Karpas-422 (cell line): ENCODE results near the gene BPGM. TPM values are rescaled to one million over a fixed set of nuclear protein-coding genes. Genes with fewer than 3 reads are reported as not detected.
A peak's percentile ranks its signal among the peaks of the same experiment; 100 is the strongest.

ENCODE experiments used
- DNase-seq: peaks from one replicate; pipeline ENCODE4 v3.0.0-alpha.2; 2015
- H2AFZ ChIP-seq: fragments of 200-600 bp; sonication (generic); 2 replicates; pipeline ENCODE4 v1.6.1; 2014; ENCODE audit warnings: antibody characterized with exemption, low read length, mixed read lengths
- H3K27ac ChIP-seq: fragments of 200-600 bp; sonication (generic); 2 replicates; pipeline ENCODE4 v1.5.1; 2014; ENCODE audit warnings: mild to moderate bottlenecking, low read length, moderate library complexity
- H3K27me3 ChIP-seq: fragments of 200-600 bp; sonication (generic); 2 replicates; pipeline ENCODE4 v1.6.1; 2014; ENCODE audit warnings: low read length, mixed read lengths
- H3K36me3 ChIP-seq: fragments of 200-600 bp; sonication (generic); 2 replicates; pipeline ENCODE4 v1.6.1; 2014; ENCODE audit warnings: low read length, mixed read lengths; ENCODE audit not compliant: insufficient read depth
- H3K4me1 ChIP-seq: fragments of 200-600 bp; sonication (generic); 2 replicates; pipeline ENCODE4 v1.6.1; 2014; ENCODE audit warnings: mild to moderate bottlenecking, low read length, mixed read lengths
- H3K4me2 ChIP-seq: fragments of 200-600 bp; sonication (generic); 2 replicates; pipeline ENCODE4 v1.6.1; 2014; ENCODE audit warnings: low read length, low read depth, mild to moderate bottlenecking; ENCODE audit not compliant: poor library complexity, severe bottlenecking
- H3K4me3 ChIP-seq: fragments of 200-600 bp; sonication (generic); 2 replicates; pipeline ENCODE4 v1.5.1; 2014; ENCODE audit warnings: mild to moderate bottlenecking, antibody characterized with exemption, low read length, mixed read lengths
- H3K79me2 ChIP-seq: fragments of 200-600 bp; sonication (generic); 2 replicates; pipeline ENCODE4 v1.6.1; 2014; ENCODE audit warnings: mild to moderate bottlenecking, low read length, mixed read lengths
- H3K9ac ChIP-seq: fragments of 200-600 bp; sonication (generic); 2 replicates; pipeline ENCODE4 v1.6.0; 2014; ENCODE audit warnings: low read length
- H3K9me2 ChIP-seq: fragments of 200-600 bp; sonication (generic), shearing (Covaris generic); replicated peaks from 2 replicates; pipeline ENCODE4 v1.6.0; 2014; ENCODE audit warnings: mild to moderate bottlenecking, low read length, moderate library complexity; ENCODE audit not compliant: insufficient read depth
- H3K9me3 ChIP-seq: fragments of 300-700, 200-600 bp; sonication (generic); 2 replicates; pipeline ENCODE4 v1.6.1; 2014; ENCODE audit warnings: low read length, mixed read lengths
- H4K20me1 ChIP-seq: fragments of 200-600 bp; sonication (generic); 2 replicates; pipeline ENCODE4 v1.6.1; 2014; ENCODE audit warnings: mild to moderate bottlenecking, antibody characterized with exemption, low read length, low read depth; ENCODE audit not compliant: insufficient read depth
- total RNA-seq: library from RNA; depleted of rRNA; stranded (reverse); fragments of >200 nt; shearing (Covaris generic); gene quantifications from 2 replicates; pipeline ENCODE4 v1.2.3, GENCODE V29; 2014; ENCODE audit warnings: low replicate concordance

The BPGM gene
- total RNA-seq, 1 experiment from 2014 or later, result 11.1 TPM

DNA sequence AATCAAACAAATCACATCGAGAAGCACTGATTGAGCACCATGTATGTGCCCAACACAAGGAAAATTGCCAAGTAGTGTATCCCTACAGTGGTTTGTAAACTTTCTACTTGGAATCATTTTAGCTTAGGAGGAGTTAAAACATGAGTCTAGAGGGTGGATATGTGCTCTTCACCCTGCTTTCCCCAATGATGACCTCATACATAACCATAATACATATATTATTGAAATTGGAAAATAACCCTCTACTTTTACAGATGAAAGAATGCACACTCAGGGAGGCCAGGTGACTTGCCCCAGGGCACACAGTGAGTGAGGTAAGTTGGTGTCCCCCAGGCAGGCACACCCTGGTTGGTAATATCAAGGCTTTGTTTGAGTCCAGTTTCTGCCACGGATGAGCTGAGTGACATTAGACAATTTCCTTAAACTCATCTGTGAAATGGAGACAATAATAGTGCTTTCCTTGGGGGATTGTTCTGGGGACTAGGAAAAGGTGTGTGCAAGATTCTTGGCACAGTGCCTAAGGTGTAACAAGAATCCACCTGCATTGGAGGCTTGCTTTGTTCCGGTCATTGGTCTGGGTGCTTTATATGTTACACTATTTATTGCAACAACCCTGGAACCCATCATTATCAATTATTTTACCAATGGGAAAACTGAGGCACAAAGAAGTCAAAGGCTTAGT, 50.7 kb downstream of the BPGM start:
- no peak overlapping the region for H3K4me3 ChIP-seq
- no peak overlapping the region for H3K27ac ChIP-seq
- no peak for DNase-seq
- H4K20me1 ChIP-seq, result no peaks in the 10 kb centered on the region
- H3K9me2 ChIP-seq, result no peaks in the 10 kb centered on the region
- H3K9ac ChIP-seq, result no peak overlapping the region
- H3K9me3 ChIP-seq, result no peaks in the 10 kb centered on the region
- H3K79me2 ChIP-seq, result no peaks in the 10 kb centered on the region
- no peaks in the 10 kb centered on the region for H3K4me1 ChIP-seq
- no peaks in the 10 kb centered on the region for H3K27me3 ChIP-seq
- no peaks in the 10 kb centered on the region for H3K36me3 ChIP-seq
- no peak overlapping the region for H2AFZ ChIP-seq
- H3K4me2 ChIP-seq, result no peak overlapping the region

GRCh38 chr7:134698481-134698880, 51.8 kb downstream of the BPGM start:
- H3K27ac ChIP-seq, result no peak overlapping the region
- no peaks in the 10 kb centered on the region for H3K27me3 ChIP-seq
- no peak for DNase-seq

DNA sequence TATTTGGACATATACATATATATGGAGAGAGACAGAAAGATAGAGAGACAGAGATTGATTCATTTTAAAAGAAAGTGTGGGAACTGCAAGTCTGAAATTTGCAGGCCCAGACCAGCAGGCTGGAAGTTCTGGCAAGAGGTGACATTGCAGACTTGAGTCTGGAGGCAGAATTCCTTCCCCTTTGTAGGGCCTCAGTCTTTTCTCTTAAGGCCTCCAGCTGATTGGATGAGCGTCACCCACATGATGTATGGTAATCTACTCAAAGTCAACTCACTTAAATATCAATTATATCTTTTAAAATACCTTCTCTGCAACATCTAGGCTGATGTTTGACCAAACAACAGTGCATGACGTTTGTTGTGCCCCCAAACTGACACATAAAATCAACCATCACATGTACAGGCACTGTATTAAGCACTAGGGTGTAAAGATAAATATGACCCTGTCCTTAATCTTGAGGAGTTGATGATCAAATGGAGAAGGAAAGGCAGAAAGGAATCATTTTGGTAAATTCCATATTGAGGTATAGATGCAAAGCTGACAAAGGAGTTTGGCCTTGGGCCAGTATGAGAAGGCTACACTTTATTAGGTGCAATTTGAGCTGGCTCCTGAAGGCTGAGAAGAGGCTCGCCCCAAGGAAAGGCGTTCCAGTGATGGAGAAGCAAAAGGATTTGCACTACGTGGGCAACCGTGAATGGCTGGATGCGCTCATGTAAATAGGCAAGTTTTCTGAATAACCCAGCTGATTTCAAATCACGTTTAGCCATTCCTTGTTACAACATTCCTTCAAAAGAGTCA, 52.6 kb downstream of the BPGM start:
- H3K27me3 ChIP-seq, result no peaks in the 10 kb centered on the region
- H3K36me3 ChIP-seq, result no peaks in the 10 kb centered on the region
- H3K79me2 ChIP-seq, result no peaks in the 10 kb centered on the region
- H3K4me1 ChIP-seq, result peaks cover under 1% of the 10 kb centered on the region; the same call in 1 of the 2 replicates
- no peak overlapping the region for H3K4me3 ChIP-seq
- no peaks in the 10 kb centered on the region for H3K9me3 ChIP-seq
- H3K4me2 ChIP-seq, result no peak overlapping the region
- no peaks in the 10 kb centered on the region for H3K9me2 ChIP-seq
- no peak overlapping the region for H3K9ac ChIP-seq
- H4K20me1 ChIP-seq, result no peaks in the 10 kb centered on the region
- no peak overlapping the region for H3K27ac ChIP-seq
- no peak for DNase-seq
- no peak overlapping the region for H2AFZ ChIP-seq

More at GRCh38 chr7:134698481-134698880, 51.8 kb downstream of the BPGM start:
- Histone ChIP-seq H3K36me3 (no peaks in the 10 kb centered on the region), H3K4me3 (no peak overlapping the region), H3K9ac (no peak overlapping the region), H4K20me1 (no peaks in the 10 kb centered on the region), H3K9me2 (no peaks in the 10 kb centered on the region), H3K79me2 (no peaks in the 10 kb centered on the region), H2AFZ (no peak overlapping the region), H3K4me2 (no peak overlapping the region), H3K9me3 (no peaks in the 10 kb centered on the region), H3K4me1 (no peaks in the 10 kb centered on the region)

DNA sequence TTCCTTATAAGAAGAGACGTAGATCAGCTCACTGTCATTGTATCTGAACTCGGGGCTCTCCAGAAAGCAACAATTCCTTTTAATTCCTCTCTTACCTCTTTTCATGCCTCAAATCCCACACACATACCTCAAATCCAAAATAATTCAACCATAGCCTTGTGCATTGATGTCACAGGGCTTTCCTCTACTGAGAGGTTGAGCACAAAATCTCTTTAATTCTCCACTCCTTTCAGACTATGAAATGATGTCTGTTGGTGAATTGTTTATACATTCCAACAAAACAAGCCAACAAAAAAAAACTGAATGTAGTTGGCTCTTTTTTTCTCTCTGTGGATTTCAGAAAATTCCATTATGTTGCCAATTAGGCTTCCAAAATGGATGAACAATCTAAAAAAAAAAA, 53.2 kb downstream of the BPGM start:
- DNase-seq, result no peak
- H3K9ac ChIP-seq, result no peak overlapping the region
- no peaks in the 10 kb centered on the region for H3K9me3 ChIP-seq
- H3K4me3 ChIP-seq, result no peak overlapping the region
- no peak overlapping the region for H3K27ac ChIP-seq
- no peak overlapping the region for H2AFZ ChIP-seq
- no peak overlapping the region for H3K4me2 ChIP-seq
- H3K4me1 ChIP-seq, result peaks cover 8% of the 10 kb centered on the region
- no peaks in the 10 kb centered on the region for H3K79me2 ChIP-seq
- H3K9me2 ChIP-seq, result no peaks in the 10 kb centered on the region
- H4K20me1 ChIP-seq, result no peaks in the 10 kb centered on the region
- H3K27me3 ChIP-seq, result no peaks in the 10 kb centered on the region
- H3K36me3 ChIP-seq, result no peaks in the 10 kb centered on the region

GRCh38 chr7:134701272-134701671, 54.6 kb downstream of the BPGM start:
- H3K4me1 ChIP-seq, result peaks cover 13% of the 10 kb centered on the region

GRCh38 chr7:134702366-134703240, 56.0 kb downstream of the BPGM start:
- Histone ChIP-seq H2AFZ (no peak overlapping the region), H3K27me3 (no peaks in the 10 kb centered on the region), H3K4me1 (peaks cover 13% of the 10 kb centered on the region), H3K36me3 (no peaks in the 10 kb centered on the region), H3K9me2 (no peaks in the 10 kb centered on the region), H3K9me3 (no peaks in the 10 kb centered on the region), H3K79me2 (no peaks in the 10 kb centered on the region), H3K4me3 (no peak overlapping the region), H4K20me1 (no peaks in the 10 kb centered on the region), H3K9ac (no peak overlapping the region), H3K4me2 (no peak overlapping the region), H3K27ac (no peak overlapping the region)
- DNase-seq, result no peak

More at GRCh38 chr7:134701272-134701671, 54.6 kb downstream of the BPGM start:
- Histone ChIP-seq H4K20me1 (no peaks in the 10 kb centered on the region), H3K4me3 (no peak overlapping the region), H3K9ac (no peak overlapping the region), H3K27me3 (no peaks in the 10 kb centered on the region), H3K27ac (no peak overlapping the region), H2AFZ (no peak overlapping the region), H3K4me2 (no peak overlapping the region), H3K79me2 (no peaks in the 10 kb centered on the region), H3K9me3 (no peaks in the 10 kb centered on the region), H3K36me3 (no peaks in the 10 kb centered on the region), H3K9me2 (no peaks in the 10 kb centered on the region)
- DNase-seq, result peak; percentile 80

DNA sequence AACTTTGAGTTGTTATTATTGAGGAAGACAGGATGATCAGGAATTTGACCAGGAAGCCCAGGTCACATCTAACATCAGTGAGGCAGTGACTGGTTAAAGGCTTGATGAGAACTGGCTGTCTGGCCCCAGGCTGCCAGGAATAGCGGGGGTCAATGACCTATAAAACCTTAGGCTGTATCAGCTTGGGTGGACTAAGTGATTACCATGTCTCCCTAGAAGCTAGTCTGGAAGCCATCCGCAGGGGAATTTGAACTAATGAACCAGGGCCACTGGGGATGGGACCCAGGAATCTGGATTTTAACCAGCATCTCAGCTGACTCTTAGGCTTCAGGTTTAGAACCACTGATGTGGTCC, 56.6 kb downstream of the BPGM start:
- no peak overlapping the region for H3K9ac ChIP-seq
- no peak overlapping the region for H3K27ac ChIP-seq
- no peaks in the 10 kb centered on the region for H3K36me3 ChIP-seq
- H3K9me3 ChIP-seq, result no peaks in the 10 kb centered on the region
- no peak overlapping the region for H3K4me3 ChIP-seq
- no peaks in the 10 kb centered on the region for H4K20me1 ChIP-seq
- DNase-seq, result no peak
- no peaks in the 10 kb centered on the region for H3K79me2 ChIP-seq
- H2AFZ ChIP-seq, result no peak overlapping the region
- no peaks in the 10 kb centered on the region for H3K9me2 ChIP-seq
- H3K27me3 ChIP-seq, result no peaks in the 10 kb centered on the region
- no peak overlapping the region for H3K4me2 ChIP-seq
- H3K4me1 ChIP-seq, result peaks cover 13% of the 10 kb centered on the region

GRCh38 chr7:134703782-134704181, 57.1 kb downstream of the BPGM start:
- Histone ChIP-seq H3K36me3 (no peaks in the 10 kb centered on the region), H3K27me3 (no peaks in the 10 kb centered on the region), H3K9me2 (no peaks in the 10 kb centered on the region), H3K4me2 (no peak overlapping the region), H3K9ac (no peak overlapping the region), H3K9me3 (no peaks in the 10 kb centered on the region), H4K20me1 (no peaks in the 10 kb centered on the region), H3K27ac (no peak overlapping the region), H3K4me1 (peaks cover 13% of the 10 kb centered on the region), H3K79me2 (no peaks in the 10 kb centered on the region), H2AFZ (no peak overlapping the region), H3K4me3 (no peak overlapping the region)
- DNase-seq, result no peak
